CD4-positive, alpha-beta T cell (primary cell): ENCODE data around the gene URGCP. TPM values are rescaled to one million over a fixed set of nuclear protein-coding genes. Genes with fewer than 3 reads are reported as not detected.

ENCODE experiments used
- ATAC-seq: fragments of 200-7000 bp; cut with Tn5 transposase; one replicate; pipeline ENCODE4 v1.10.0; 2022; ENCODE audit warnings: mild to moderate bottlenecking; ENCODE audit not compliant: poor library complexity
- CTCF ChIA-PET: fragments of 350-600 bp; sonication (Branson Sonifier 250); formaldehyde crosslinking; loops from one replicate; lab custom pipeline; 2021; ENCODE audit warnings: antibody characterized with exemption, inconsistent platforms; lab: Charles Lee
- POLR2A ChIA-PET: fragments of 350-600 bp; sonication (Branson Sonifier 250); formaldehyde crosslinking; loops from one replicate; lab custom pipeline; 2021; ENCODE audit warnings: antibody characterized with exemption, inconsistent platforms; lab: Charles Lee
- DNase-seq, 14 experiments: peaks; one replicate each; pipeline ENCODE4 v3.0.0-alpha.2; 2013 to 2020; ENCODE audit warnings: mixed read lengths in 2 of 14
- H3K27ac ChIP-seq, 2 donors: one replicate each; pipeline versions ENCODE4 v1.5.1 to v1.7.0; 2013; ENCODE audit warnings: low read length in 2 of 2, low read depth in 1 of 2, mild to moderate bottlenecking in 1 of 2
- H3K27me3 ChIP-seq, 2 experiments: 1 replicate in 1 of 2; 2 replicates in 1 of 2; pipeline versions ENCODE4 v1.6.1 to v1.7.0; 2013; ENCODE audit warnings: low read length in 2 of 2, control low read depth in 1 of 2, mild to moderate bottlenecking in 1 of 2, moderate library complexity in 1 of 2; ENCODE audit not compliant: insufficient read depth in 2 of 2, control insufficient read depth in 1 of 2
- H3K36me3 ChIP-seq: one replicate; pipeline ENCODE4 v1.6.1; 2013; ENCODE audit warnings: low read length, control low read depth; ENCODE audit not compliant: insufficient read depth
- H3K4me1 ChIP-seq: one replicate; pipeline ENCODE4 v1.6.1; 2013; ENCODE audit warnings: low read length, control low read depth; ENCODE audit not compliant: insufficient read depth
- H3K4me3 ChIP-seq: one replicate; pipeline ENCODE4 v1.5.1; 2013; ENCODE audit warnings: mild to moderate bottlenecking, low read length, moderate library complexity
- H3K9me3 ChIP-seq, 2 experiments: 1 replicate in 1 of 2; 2 replicates in 1 of 2; pipeline versions ENCODE4 v1.6.1 to v1.7.0; 2013; ENCODE audit warnings: low read length in 2 of 2, mild to moderate bottlenecking in 2 of 2, control low read depth in 1 of 2, moderate library complexity in 1 of 2; ENCODE audit not compliant: control insufficient read depth in 1 of 2, insufficient read depth in 1 of 2
- H3K27ac Mint-ChIP-seq: one replicate; pipeline ENCODE4 v1.8.0; 2020; ENCODE audit warnings: mixed read lengths
- H3K27me3 Mint-ChIP-seq: one replicate; pipeline ENCODE4 v1.8.0; 2021; ENCODE audit warnings: mixed read lengths
- H3K36me3 Mint-ChIP-seq: one replicate; pipeline ENCODE4 v1.8.0; 2021; ENCODE audit warnings: low read depth, mixed read lengths
- H3K4me1 Mint-ChIP-seq: one replicate; pipeline ENCODE4 v1.8.0; 2021; ENCODE audit warnings: low read depth, mixed read lengths
- H3K4me3 Mint-ChIP-seq: one replicate; pipeline ENCODE4 v1.8.0; 2020; ENCODE audit warnings: mild to moderate bottlenecking, mixed read lengths
- H3K9me3 Mint-ChIP-seq: one replicate; pipeline ENCODE4 v1.8.0; 2020; ENCODE audit warnings: mixed read lengths
- CTCF ChIP-seq: fragments of 200-600 bp; IDR thresholded peaks from one replicate; pipeline ENCODE4 v1.8.0; 2022; ENCODE audit warnings: antibody characterized with exemption, mild to moderate bottlenecking
- intact Hi-C, 2 experiments: fragments of 100-400 bp; cut with DNase I in 1 of 2; cut with micrococcal nuclease in 1 of 2; formaldehyde crosslinking; loops; one replicate each; pipeline versions ENCODE4 v1.15.1 to v1.9.0; 2023 to 2025; cut with DNase I, micrococcal nuclease
- total RNA-seq, 174 experiments: library from RNA in 2 of 174; stranded (reverse) in 2 of 174; gene quantifications; one replicate each; pipeline ENCODE4 v1.2.3 and lab custom pipeline; 2021 to 2026

URGCP gene
- total RNA-seq, 2 experiments from 2014 or later: 21.8 to 22.5 TPM

GRCh38 chr7:43880596-43880995 lies 25.8 kb downstream of the URGCP start:
- H3K27me3 ChIP-seq: no peaks in the 10 kb centered on the region
- H3K4me3 Mint-ChIP-seq: no peak overlapping the region
- H3K36me3 ChIP-seq: peaks cover 81% of the 10 kb centered on the region
- no peak overlapping the region for H3K4me3 ChIP-seq
- H3K27me3 Mint-ChIP-seq: no peaks in the 10 kb centered on the region
- ATAC-seq (no peak), DNase-seq (no peak)
- intact Hi-C loops: no loop called here
- no peaks in the 10 kb centered on the region for H3K9me3 Mint-ChIP-seq
- ChIA-PET POLR2A (no interaction called here), CTCF (no interaction called here)
- H3K4me1 ChIP-seq: no peaks in the 10 kb centered on the region
- no peak overlapping the region for H3K27ac ChIP-seq
- TF ChIP-seq CTCF: no peak
- H3K9me3 ChIP-seq: no peaks in the 10 kb centered on the region
- no peak overlapping the region for H3K27ac Mint-ChIP-seq
- H3K4me1 Mint-ChIP-seq: no peaks in the 10 kb centered on the region
- peaks cover 90% of the 10 kb centered on the region for H3K36me3 Mint-ChIP-seq

GRCh38 chr7:43879477-43879876 lies 26.9 kb downstream of the URGCP start:
- H3K27me3 ChIP-seq: no peaks in the 10 kb centered on the region
- ATAC-seq (no peak), DNase-seq (no peak)
- H3K9me3 ChIP-seq: no peaks in the 10 kb centered on the region
- no peaks in the 10 kb centered on the region for H3K9me3 Mint-ChIP-seq
- H3K4me3 Mint-ChIP-seq: no peak overlapping the region
- ChIA-PET POLR2A (interaction anchor here (0.6 to 0.8 kb wide), 3 partner anchors 10 to 388 kb away, joined by 3 to 4 read pairs (median 3); partner anchors contain the start of gene MRPS24), CTCF (no interaction called here)
- H3K27ac Mint-ChIP-seq: no peak overlapping the region
- no peak for TF ChIP-seq CTCF
- peaks cover 87% of the 10 kb centered on the region for H3K36me3 Mint-ChIP-seq
- H3K27ac ChIP-seq: no peak overlapping the region
- no peak overlapping the region for H3K4me3 ChIP-seq
- intact Hi-C loops: loop anchor here in 1 of 2 experiments (10.0 kb wide), 1 partner anchor 245 kb away; the partner anchor contains the start of gene POLD2
- no peaks in the 10 kb centered on the region for H3K27me3 Mint-ChIP-seq
- no peaks in the 10 kb centered on the region for H3K4me1 Mint-ChIP-seq
- H3K4me1 ChIP-seq: no peaks in the 10 kb centered on the region
- peaks cover 74% of the 10 kb centered on the region for H3K36me3 ChIP-seq

- Histone ChIP-seq H3K4me1 (no peaks in the 10 kb centered on the region), H3K27me3 (no peaks in the 10 kb centered on the region), H3K36me3 (peaks cover 68% of the 10 kb centered on the region), H3K27ac (no peak overlapping the region), H3K4me3 (no peak overlapping the region), H3K9me3 (no peaks in the 10 kb centered on the region)
- no peaks in the 10 kb centered on the region for H3K27me3 Mint-ChIP-seq
- ATAC-seq (no peak), DNase-seq (no peak)
- H3K36me3 Mint-ChIP-seq: peaks cover 81% of the 10 kb centered on the region
- no peaks in the 10 kb centered on the region for H3K9me3 Mint-ChIP-seq
- no peak for TF ChIP-seq CTCF
- H3K4me1 Mint-ChIP-seq: no peaks in the 10 kb centered on the region
- CTCF ChIA-PET: no interaction called here
- no peak overlapping the region for H3K4me3 Mint-ChIP-seq
- POLR2A ChIA-PET: interaction anchor here (0.8 kb wide), 1 partner anchor 9 kb away, joined by 3 read pairs; the partner anchor contains the start of gene MRPS24
- intact Hi-C loops: loop anchor here in 1 of 2 experiments (10.0 kb wide), 1 partner anchor 246 kb away; the partner anchor contains the start of gene POLD2
- H3K27ac Mint-ChIP-seq: no peak overlapping the region
Measured at GRCh38 chr7:43878867-43879266, 27.5 kb downstream of the URGCP start.
